Fibroblast of peridontal ligament (primary cell): ENCODE measurements around the gene PADI4.
"Not testable (repeated sequence)": the region's sequence is repeated elsewhere in the genome, so short reads cannot be mapped to it uniquely, and the experiment has no call there.

Experiments
- DNase-seq: peaks from one replicate; pipeline ENCODE4 v3.0.0-alpha.2; 2010; ENCODE audit errors: extremely low read depth

Gene PADI4

DNA sequence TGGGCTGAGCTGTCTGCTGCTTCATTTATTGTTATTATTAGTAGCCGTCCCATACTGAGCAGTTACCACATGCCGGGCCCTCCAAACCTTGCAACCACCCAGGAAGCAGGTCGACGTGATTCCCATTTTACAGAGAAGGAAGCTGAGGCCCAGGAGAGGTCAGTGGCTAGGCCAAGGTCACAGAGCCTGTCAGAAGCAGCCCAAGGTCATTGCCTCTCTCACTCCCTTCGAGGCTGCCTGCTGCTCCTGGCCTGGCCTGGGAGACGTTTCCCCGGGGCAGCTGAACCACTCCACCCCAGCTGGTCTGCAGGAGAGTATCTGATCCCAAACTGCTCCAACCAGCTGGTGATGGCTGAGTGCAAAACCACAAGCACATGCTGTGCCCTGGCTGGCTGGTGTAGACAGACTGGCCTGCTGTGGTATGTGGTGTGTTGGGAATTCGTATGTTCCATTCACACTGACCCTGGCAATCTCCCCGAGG is 6.5 kb downstream of the PADI4 start:
- no peak for DNase-seq

- DNase-seq, result no peak
These were observed 7.6 kb downstream of the PADI4 start for GRCh38 chr1:17315542-17316130.

DNA sequence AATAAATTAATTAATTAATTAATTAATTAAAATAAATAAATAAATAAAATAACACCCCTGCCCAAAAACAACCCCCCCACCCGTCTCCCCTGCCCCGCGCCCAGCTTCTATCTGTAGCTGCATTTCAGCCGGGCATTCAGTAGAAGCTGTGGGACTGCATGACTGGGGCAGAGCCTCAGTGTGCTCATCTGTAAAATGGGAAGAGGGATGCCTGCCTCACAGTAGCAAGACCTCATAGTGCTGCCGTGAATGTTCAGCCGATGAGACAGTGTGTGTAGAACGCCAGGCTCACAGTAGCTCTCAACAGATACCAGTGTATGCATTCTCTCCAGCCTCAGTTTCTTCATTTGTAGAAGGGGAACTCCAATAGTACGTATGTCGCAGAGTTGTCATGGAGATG is 8.7 kb downstream of the PADI4 start:
- DNase-seq, result no peak

- DNase-seq, result no peak
These were observed 10.3 kb downstream of the PADI4 start for GRCh38 chr1:17318262-17318661.

- DNase-seq, result no peak
These were observed 11.8 kb downstream of the PADI4 start for GRCh38 chr1:17319561-17320350.

DNA sequence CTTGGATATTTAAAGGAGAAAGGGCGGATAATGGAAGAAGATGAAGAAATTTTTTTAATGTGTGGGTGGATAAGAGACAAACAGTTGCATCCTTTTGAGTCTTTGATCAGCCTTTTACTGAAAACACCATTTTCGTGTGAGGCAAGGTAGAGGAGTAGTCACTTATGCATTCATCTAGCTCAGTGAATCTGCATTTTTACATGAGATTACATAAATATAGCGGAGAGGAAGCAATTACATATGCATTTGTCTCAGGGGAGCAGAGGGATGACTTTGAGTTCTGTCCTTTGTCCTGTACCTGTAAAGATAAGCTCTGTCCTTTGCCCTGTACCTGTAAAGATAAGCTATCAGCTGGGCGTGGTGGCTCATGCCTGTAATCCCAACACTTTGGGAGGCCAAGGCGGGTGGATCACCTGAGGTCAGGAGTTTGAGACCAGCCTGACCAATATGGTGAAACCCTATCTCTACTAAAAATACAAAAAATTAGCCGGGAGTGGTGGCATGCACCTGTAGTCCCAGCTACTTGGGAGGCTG is 13.9 kb downstream of the PADI4 start:
- not testable (repeated sequence) for DNase-seq

GRCh38 chr1:17328855-17329254 is 20.9 kb downstream of the PADI4 start:
- no peak for DNase-seq

DNA sequence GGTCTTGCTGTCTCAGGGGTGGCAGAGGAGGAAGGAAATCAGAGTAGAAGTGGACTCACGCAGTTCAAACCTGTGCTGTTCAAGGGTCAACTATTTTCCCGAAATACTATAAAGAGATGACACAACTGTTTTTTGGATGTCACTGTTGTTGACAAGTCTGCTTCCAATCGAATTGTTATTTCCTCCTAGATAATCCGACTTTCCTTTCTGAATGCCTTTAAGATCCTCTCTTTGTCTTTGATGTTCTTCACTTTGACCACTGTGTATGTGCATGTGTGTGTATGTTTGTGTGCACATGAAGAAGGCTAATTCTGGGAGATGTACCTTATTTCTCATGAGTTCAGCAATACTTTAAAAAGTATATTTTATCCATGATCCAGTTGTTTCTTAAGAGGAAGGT is 21.6 kb downstream of the PADI4 start:
- DNase-seq, result no peak

GRCh38 chr1:17330856-17331255 is 22.9 kb downstream of the PADI4 start:
- DNase-seq, result no peak

- no peak for DNase-seq
These were observed 25.1 kb downstream of the PADI4 start for GRCh38 chr1:17333081-17333480.

- DNase-seq, result peak; percentile 45
These were observed 28.1 kb downstream of the PADI4 start for GRCh38 chr1:17335821-17336710.

DNA sequence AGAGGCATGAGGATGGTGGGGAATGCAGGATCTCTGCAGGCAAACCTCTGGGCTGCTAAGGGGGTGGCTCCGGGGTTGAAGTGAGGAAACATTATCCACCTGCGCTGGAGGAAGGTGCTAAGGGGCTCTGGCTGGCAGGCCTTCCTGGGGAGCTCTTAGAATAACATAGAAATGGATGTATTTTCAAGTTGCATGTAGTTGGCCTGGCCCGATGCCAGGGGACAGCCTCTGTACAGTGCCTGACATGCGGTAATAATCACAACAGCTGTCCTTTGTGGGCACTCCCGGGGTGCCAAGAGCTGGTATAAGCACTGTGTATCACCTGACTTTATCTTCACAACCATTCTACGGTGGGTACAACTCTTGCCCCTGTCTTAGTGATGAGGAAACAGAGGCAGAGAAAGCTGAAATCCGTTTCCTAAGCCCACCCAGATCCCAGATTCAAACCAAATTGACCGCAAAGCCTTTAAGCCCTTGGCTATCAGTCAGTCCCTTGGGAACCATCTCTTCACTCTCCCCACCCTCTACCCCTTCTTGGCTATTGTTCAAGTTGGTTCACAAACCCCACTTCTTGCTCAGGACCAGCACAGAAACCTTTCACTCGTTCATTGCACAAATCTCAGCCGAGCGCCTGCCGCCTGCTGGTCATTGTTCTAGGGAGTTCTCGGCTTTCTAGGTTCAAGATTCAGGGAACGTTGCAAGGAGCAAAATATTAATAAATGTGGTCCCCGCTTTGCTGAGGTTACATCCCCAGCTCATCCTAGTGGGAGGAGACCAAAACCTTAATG is 30.9 kb downstream of the PADI4 start:
- no peak for DNase-seq

DNA sequence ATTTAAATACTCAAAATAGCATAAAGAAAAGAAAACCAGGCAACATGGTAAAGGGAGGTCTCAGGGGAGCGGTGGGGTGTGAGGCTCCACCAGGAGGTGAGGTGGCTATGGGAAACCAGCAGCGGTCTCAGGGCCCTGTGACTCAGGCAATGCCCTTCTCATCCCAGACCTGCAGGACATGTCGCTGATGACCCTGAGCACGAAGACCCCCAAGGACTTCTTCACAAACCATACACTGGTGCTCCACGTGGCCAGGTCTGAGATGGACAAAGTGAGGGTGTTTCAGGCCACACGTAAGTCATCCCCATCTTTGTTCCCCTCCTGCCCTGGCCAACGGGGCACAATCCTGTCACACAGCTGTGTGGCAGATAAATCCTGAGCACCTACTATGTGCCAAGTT is 31.5 kb downstream of the PADI4 start:
- DNase-seq, result no peak

- DNase-seq, result no peak
These were observed 32.4 kb downstream of the PADI4 start for GRCh38 chr1:17340358-17340757.

DNA sequence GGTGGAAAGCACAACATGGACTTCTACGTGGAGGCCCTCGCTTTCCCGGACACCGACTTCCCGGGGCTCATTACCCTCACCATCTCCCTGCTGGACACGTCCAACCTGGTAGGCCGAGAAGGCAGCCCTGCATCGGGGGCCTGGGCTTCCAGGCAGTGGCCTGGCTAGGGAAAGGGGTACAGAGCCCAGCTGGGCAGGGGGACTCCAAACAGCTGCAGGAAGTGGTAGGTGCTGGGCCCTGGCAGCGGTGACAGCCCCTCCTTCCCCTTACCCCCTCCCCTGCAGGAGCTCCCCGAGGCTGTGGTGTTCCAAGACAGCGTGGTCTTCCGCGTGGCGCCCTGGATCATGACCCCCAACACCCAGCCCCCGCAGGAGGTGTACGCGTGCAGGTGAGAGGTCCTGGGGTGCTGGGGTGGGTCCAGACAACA is 34.0 kb downstream of the PADI4 start:
- no peak for DNase-seq

- DNase-seq, result not testable (repeated sequence)
These were observed 37.5 kb downstream of the PADI4 start for GRCh38 chr1:17345506-17345905.

DNA sequence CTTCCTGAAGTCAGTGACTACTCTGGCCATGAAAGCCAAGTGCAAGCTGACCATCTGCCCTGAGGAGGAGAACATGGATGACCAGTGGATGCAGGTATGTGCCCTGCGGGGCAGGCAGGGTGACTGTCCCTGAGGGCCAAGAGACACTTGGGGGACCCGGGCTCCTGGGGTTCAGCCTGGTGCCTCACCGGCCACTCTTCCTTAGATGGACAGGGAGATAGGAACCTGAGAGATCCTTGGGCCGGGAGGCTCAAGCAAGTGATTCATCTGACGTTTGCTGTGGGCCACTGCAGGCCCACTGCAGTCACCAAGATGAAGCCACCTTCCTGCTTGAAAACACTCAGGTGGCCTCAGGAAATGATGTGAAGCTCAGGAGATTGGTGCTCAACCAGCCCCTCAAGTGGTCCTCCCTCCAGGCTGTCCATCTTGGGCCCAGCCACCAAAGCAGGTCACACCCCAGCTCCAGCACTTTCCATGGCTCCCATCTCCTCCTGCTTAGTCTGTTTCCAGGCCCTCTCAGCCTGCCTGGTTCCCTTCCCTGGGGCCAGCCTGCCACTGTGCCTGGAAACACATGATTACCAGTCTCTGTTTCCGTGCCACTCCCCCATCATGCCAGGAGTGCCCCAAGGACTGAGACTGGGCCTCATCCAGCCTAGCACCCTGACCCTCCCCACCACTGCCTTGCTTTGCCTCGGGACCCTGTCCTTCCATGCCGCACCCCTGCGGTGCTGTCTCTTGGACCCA is 38.2 kb downstream of the PADI4 start:
- DNase-seq, result no peak

GRCh38 chr1:17347769-17348592 is 40.0 kb downstream of the PADI4 start:
- DNase-seq, result no peak

- no peak for DNase-seq
These were observed 40.7 kb downstream of the PADI4 start for GRCh38 chr1:17348593-17349234.
